IMR-90 (cell line): Measurements from ENCODE around the gene SELENOH. TPM values are rescaled to one million over a fixed set of nuclear protein-coding genes. Genes with fewer than 3 reads are reported as not detected.

Experiments used
- ATAC-seq: fragments of 200-7000 bp; cut with Tn5 transposase; 2 replicates; pipeline ENCODE4 v1.9.1; 2020; ENCODE audit warnings: low read depth, mild to moderate bottlenecking, moderate library complexity
- BruUV-seq: library from RNA; stranded (reverse); fragments of 400-500 nt; replicated peaks from 2 replicates; lab custom pipeline; 2021; lab: Mats Ljungman, UMichigan
- CTCF ChIA-PET: fragments of 300-600 bp; formaldehyde crosslinking; extraction: SDS; loops from one replicate; lab custom pipeline; 2021; ENCODE audit warnings: antibody characterized with exemption; lab: Yijun Ruan, JAX
- POLR2A ChIA-PET: fragments of 300-600 bp; sonication (Branson Sonifier 250); formaldehyde crosslinking; loops from one replicate; lab custom pipeline; 2022; ENCODE audit warnings: antibody characterized with exemption; ENCODE audit not compliant: unreplicated experiment; lab: Charles Lee
- DNase-seq: peaks from one replicate; pipeline ENCODE4 v3.0.0; 2013
- H2AFZ ChIP-seq: replicated peaks from 2 replicates; pipeline ENCODE3; 2013; ENCODE audit warnings: low read length, mild to moderate bottlenecking; ENCODE audit not compliant: poor library complexity
- H2AK5ac ChIP-seq: 2 replicates; pipeline ENCODE4 v1.6.1; 2013; ENCODE audit warnings: low read depth, low read length, inconsistent platforms
- H2AK9ac ChIP-seq: replicated peaks from 2 replicates; pipeline ENCODE3; 2013; ENCODE audit warnings: mild to moderate bottlenecking, low read depth, low read length, moderate library complexity; ENCODE audit not compliant: poor library complexity
- H2BK120ac ChIP-seq: 2 replicates; pipeline ENCODE4 v1.6.1; 2013; ENCODE audit warnings: low read depth, low read length, inconsistent platforms
- H2BK15ac ChIP-seq: 3 replicates; pipeline ENCODE4 v1.6.1; 2013; ENCODE audit warnings: low read depth, low read length, inconsistent platforms
- H2BK20ac ChIP-seq: 2 replicates; pipeline ENCODE4 v1.6.1; 2013; ENCODE audit warnings: low read depth, mild to moderate bottlenecking, inconsistent platforms, low read length, moderate library complexity
- H2BK5ac ChIP-seq: 2 replicates; pipeline ENCODE4 v1.6.1; 2013; ENCODE audit warnings: mild to moderate bottlenecking, low read depth, low read length, inconsistent platforms; ENCODE audit not compliant: poor library complexity, severe bottlenecking
- H3K14ac ChIP-seq: replicated peaks from 2 replicates; pipeline ENCODE4 v1.6.1; 2013; ENCODE audit warnings: low read depth, low read length, inconsistent platforms
- H3K18ac ChIP-seq: 2 replicates; pipeline ENCODE4 v1.6.1; 2013; ENCODE audit warnings: low read depth, low read length, control low read depth
- H3K23ac ChIP-seq: 2 replicates; pipeline ENCODE4 v1.6.1; 2013; ENCODE audit warnings: low read depth, low read length, inconsistent platforms
- H3K27ac ChIP-seq: 2 replicates; pipeline ENCODE4 v1.5.1; 2013; ENCODE audit warnings: mild to moderate bottlenecking, control low read depth, low read length; ENCODE audit not compliant: insufficient read depth
- H3K27me3 ChIP-seq: 2 replicates; pipeline ENCODE4 v1.6.1; 2013; ENCODE audit warnings: low read length; ENCODE audit not compliant: control insufficient read depth, insufficient read depth
- H3K36me3 ChIP-seq: 2 replicates; pipeline ENCODE4 v1.6.1; 2013; ENCODE audit warnings: low read length, mixed read lengths; ENCODE audit not compliant: control insufficient read depth, insufficient read depth
- H3K4ac ChIP-seq: 2 replicates; pipeline ENCODE4 v1.6.1; 2013; ENCODE audit warnings: low read depth, low read length, inconsistent platforms
- H3K4me1 ChIP-seq: 2 replicates; pipeline ENCODE4 v1.6.1; 2013; ENCODE audit warnings: low read length, mixed read lengths; ENCODE audit not compliant: control insufficient read depth, insufficient read depth
- H3K4me2 ChIP-seq: 2 replicates; pipeline ENCODE4 v1.6.1; 2013; ENCODE audit warnings: low read depth, mild to moderate bottlenecking, control low read depth, low read length, moderate library complexity
- H3K4me3 ChIP-seq: 2 replicates; pipeline ENCODE4 v1.5.1; 2013; ENCODE audit warnings: low read depth, mild to moderate bottlenecking, control low read depth, low read length, moderate library complexity; ENCODE audit not compliant: insufficient read depth
- H3K56ac ChIP-seq: 2 replicates; pipeline ENCODE4 v1.6.1; 2013; ENCODE audit warnings: low read length, inconsistent platforms; ENCODE audit not compliant: insufficient read depth; ENCODE audit errors: extremely low read depth
- H3K79me1 ChIP-seq, 2 experiments: 2 replicates each; pipeline ENCODE4 v1.6.1; 2013; ENCODE audit warnings: low read length in 2 of 2, inconsistent platforms in 1 of 2, low read depth in 1 of 2
- H3K9ac ChIP-seq: 2 replicates; pipeline ENCODE4 v1.6.1; 2013; ENCODE audit warnings: low read depth, low read length, control low read depth
- H3K9me1 ChIP-seq: 2 replicates; pipeline ENCODE4 v1.6.1; 2013; ENCODE audit warnings: low read length, inconsistent platforms; ENCODE audit not compliant: insufficient read depth
- H3K9me3 ChIP-seq: 2 replicates; pipeline ENCODE4 v1.6.1; 2013; ENCODE audit warnings: low read length; ENCODE audit not compliant: control insufficient read depth, insufficient read depth
- H4K20me1 ChIP-seq: 2 replicates; pipeline ENCODE4 v1.6.1; 2013; ENCODE audit warnings: low read length, inconsistent platforms; ENCODE audit not compliant: insufficient read depth
- H4K5ac ChIP-seq: 2 replicates; pipeline ENCODE4 v1.6.1; 2013; ENCODE audit warnings: mild to moderate bottlenecking, low read depth, low read length, control low read depth
- H4K8ac ChIP-seq, 2 experiments: 2 replicates each; pipeline ENCODE4 v1.6.1; 2013; ENCODE audit warnings: low read depth in 2 of 2, low read length in 2 of 2, control low read depth in 1 of 2, inconsistent platforms in 1 of 2
- H4K91ac ChIP-seq: 2 replicates; pipeline ENCODE4 v1.6.1; 2013; ENCODE audit warnings: low read depth, low read length, inconsistent platforms; ENCODE audit not compliant: insufficient read depth
- BHLHE40 ChIP-seq: fragments of 150-350 bp; IDR thresholded peaks from 2 replicates; pipeline ENCODE4 v1.6.1; 2016; ENCODE audit warnings: mild to moderate bottlenecking, low read depth, low read length
- CEBPB ChIP-seq: IDR thresholded peaks from 2 replicates; pipeline ENCODE4 v1.6.1; 2012; ENCODE audit warnings: low read depth, low read length, improper control_type of control experiment
- CHD1 ChIP-seq: IDR thresholded peaks from 2 replicates; pipeline ENCODE4 v1.6.1; 2012; ENCODE audit warnings: low read depth, low read length, improper control_type of control experiment
- CTCF ChIP-seq: conservative IDR thresholded peaks from 2 replicates; pipeline ENCODE4 v1.5.1; 2012; ENCODE audit warnings: mild to moderate bottlenecking, low read depth, low read length, improper control_type of control experiment
- ELK1 ChIP-seq: fragments of 150-350 bp; IDR thresholded peaks from 2 replicates; pipeline ENCODE4 v1.6.1; 2016; ENCODE audit warnings: low read depth, mild to moderate bottlenecking, low read length, moderate library complexity, borderline replicate concordance
- FOS ChIP-seq: fragments of 150-350 bp; IDR thresholded peaks from 2 replicates; pipeline ENCODE4 v1.6.1; 2016; ENCODE audit warnings: low read depth, low read length
- MAFK ChIP-seq: IDR thresholded peaks from 2 replicates; pipeline ENCODE4 v1.6.1; 2012; ENCODE audit warnings: low read depth, low read length, improper control_type of control experiment
- MAZ ChIP-seq: IDR thresholded peaks from 2 replicates; pipeline ENCODE4 v1.6.1; 2012; ENCODE audit warnings: low read depth, mild to moderate bottlenecking, low read length, improper control_type of control experiment, moderate library complexity, borderline replicate concordance
- MXI1 ChIP-seq: IDR thresholded peaks from 2 replicates; pipeline ENCODE4 v1.6.1; 2012; ENCODE audit warnings: low read depth, mild to moderate bottlenecking, low read length, moderate library complexity, borderline replicate concordance
- NFE2L2 ChIP-seq: fragments of 150-350 bp; IDR thresholded peaks from 2 replicates; pipeline ENCODE4 v1.6.1; 2016; ENCODE audit warnings: low read depth, mild to moderate bottlenecking, low read length
- POLR2A ChIP-seq: IDR thresholded peaks from 2 replicates; pipeline ENCODE4 v1.6.1; 2012; ENCODE audit warnings: mild to moderate bottlenecking, low read depth, low read length
- RAD21 ChIP-seq: IDR thresholded peaks from 2 replicates; pipeline ENCODE4 v1.6.1; 2012; ENCODE audit warnings: low read length, improper control_type of control experiment
- RCOR1 ChIP-seq: IDR thresholded peaks from 2 replicates; pipeline ENCODE4 v1.6.1; 2012; ENCODE audit warnings: mild to moderate bottlenecking, low read length, improper control_type of control experiment; ENCODE audit not compliant: insufficient replicate concordance
- RFX5 ChIP-seq: IDR thresholded peaks from 2 replicates; pipeline ENCODE4 v1.8.0; 2012; ENCODE audit warnings: low read depth, mild to moderate bottlenecking, low read length, moderate library complexity
- SMC3 ChIP-seq: fragments of 150-350 bp; IDR thresholded peaks from 2 replicates; pipeline ENCODE4 v1.6.1; 2016; ENCODE audit warnings: low read depth, mild to moderate bottlenecking, antibody characterized with exemption, low read length, moderate library complexity
- USF2 ChIP-seq: fragments of 150-350 bp; IDR thresholded peaks from 2 replicates; pipeline ENCODE4 v1.6.1; 2017; ENCODE audit warnings: mild to moderate bottlenecking, antibody characterized with exemption, low read length, low read depth
- WGBS, 2 experiments: methylation state at CpG; one replicate each; pipeline versions ENCODE4 v1.1.5 to v1.1.7; 2013; ENCODE audit warnings: missing lambda C conversion rate in 2 of 2; ENCODE audit not compliant: insufficient read length in 1 of 2; ENCODE audit errors: extremely low coverage in 2 of 2; 5-methylcytosine and 5-hydroxymethylcytosine counted together
- dilution Hi-C: fragments of 300-500 bp; cut with HindIII; formaldehyde crosslinking; loops from one replicate; pipeline ENCODE4 v1.14.3; 2018; ENCODE audit warnings: low sequenced_read_pairs; ENCODE audit not compliant: unreplicated experiment
- in situ Hi-C: fragments of 300-500 bp; cut with MboI; formaldehyde crosslinking; loops from 3 replicates; pipeline ENCODE4 v1.14.3; 2019; ENCODE audit warnings: low sequenced_read_pairs, inconsistent platforms, mixed read lengths
- intact Hi-C: fragments of 100-400 bp; cut with micrococcal nuclease; formaldehyde crosslinking; loops from 2 replicates; pipeline ENCODE4 v1.10.0; 2022
- polyA plus RNA-seq, 3 experiments: library from polyadenylated mRNA; depleted of rRNA; stranded (reverse); fragments of >200 nt; gene quantifications; 2 replicates each; pipeline ENCODE4 v1.2.3, GENCODE V29; 2012; ENCODE audit warnings: low replicate concordance in 1 of 3
- total RNA-seq: library from RNA; depleted of rRNA; stranded (reverse); fragments of >200 nt; gene quantifications from 2 replicates; pipeline ENCODE4 v1.2.3, GENCODE V29; 2012

SELENOH gene
- total and polyA plus RNA-seq, 2 of the 4 experiments (the other 2 are of a cell fraction): 40.3 to 107 TPM

GRCh38 chr11:57764972-57765371 is 23.7 kb downstream of the SELENOH start:
- H2AK9ac ChIP-seq: no peak overlapping the region
- peaks cover 65% of the 10 kb centered on the region for H4K20me1 ChIP-seq
- no TSS peak for BruUV-seq
- no peaks in the 10 kb centered on the region for H3K27me3 ChIP-seq
- H2BK5ac ChIP-seq: peak overlapping the region; percentile 39
- no peak overlapping the region for H2BK15ac ChIP-seq
- DNase-seq (no peak), ATAC-seq (no peak)
- H3K18ac ChIP-seq: no peak overlapping the region
- no peak overlapping the region for H2BK120ac ChIP-seq
- no peak overlapping the region for H3K56ac ChIP-seq
- peaks cover 0 to 35% of the 10 kb centered on the region in 2 experiments; a peak in 2 of 4 replicates for H3K79me1 ChIP-seq
- H3K36me3 ChIP-seq: peaks cover 6% of the 10 kb centered on the region
- H2AFZ ChIP-seq: no peak overlapping the region
- peak overlapping the region; percentile 42; the same call in 1 of the 2 replicates for H3K27ac ChIP-seq
- no peak overlapping the region for H2BK20ac ChIP-seq
- H3K4me1 ChIP-seq: peaks cover 8% of the 10 kb centered on the region
- no peak overlapping the region for H3K23ac ChIP-seq
- H4K5ac ChIP-seq: no peak overlapping the region; the same call in 1 of the 2 replicates
- H4K8ac ChIP-seq: no peak overlapping the region
- CTCF ChIA-PET: interaction anchor here (1.5 to 2.0 kb wide), 2 partner anchors 14 to 36 kb away, joined by 5 to 8 read pairs; no protein-coding TSS in a partner anchor
- H3K4me2 ChIP-seq: peak overlapping the region; percentile 99
- intact Hi-C loops (loop anchor here (5.0 kb wide), 3 partner anchors 292 to 747 kb away; no protein-coding TSS in a partner anchor), dilution Hi-C loops (no loop called here), in situ Hi-C loops (no loop called here)
- 0 out of 2 replicates have a peak, but pooled peaks cover 6% of the 10 kb centered on the region for H3K9me1 ChIP-seq
- H3K4ac ChIP-seq: no peak overlapping the region
- H3K4me3 ChIP-seq: peak overlapping the region; percentile 99
- H3K9me3 ChIP-seq: no peaks in the 10 kb centered on the region
- WGBS, 2 experiments: no CpG with 5 or more reads among the region's 2 CpGs
- no peak overlapping the region for H4K91ac ChIP-seq
- TF ChIP-seq CHD1 (no peak), CEBPB (no peak), RFX5 (no peak), MXI1 (no peak), CTCF (no peak), RAD21 (no peak), MAZ (no peak), ELK1 (no peak), NFE2L2 (no peak), MAFK (no peak), SMC3 (no peak), USF2 (no peak), RCOR1 (no peak), BHLHE40 (no peak), POLR2A (no peak), FOS (no peak)
- peak overlapping the region; percentile 100 for H3K9ac ChIP-seq
- POLR2A ChIA-PET: interaction anchor here (0.6 to 1.4 kb wide), 5 partner anchors 14 to 551 kb away, joined by 3 to 7 read pairs (median 5); no protein-coding TSS in a partner anchor
- no peak overlapping the region for H3K14ac ChIP-seq
- H2AK5ac ChIP-seq: no peak overlapping the region
